K562 treated with DMSO at 1 percent for 48 hours (cell line): Measurements from ENCODE around the gene CRLF3. TPM values are rescaled to one million over a fixed set of nuclear protein-coding genes. Genes with fewer than 3 reads are reported as not detected.

ENCODE experiments used
- total RNA-seq: library from RNA; unstranded; fragments of 300-600 nt; gene quantifications from 2 replicates; pipeline ENCODE4 v1.2.3, GENCODE V29; 2022; ENCODE audit warnings: low replicate concordance; ENCODE audit errors: extremely low read depth

CRLF3 gene, protein sequence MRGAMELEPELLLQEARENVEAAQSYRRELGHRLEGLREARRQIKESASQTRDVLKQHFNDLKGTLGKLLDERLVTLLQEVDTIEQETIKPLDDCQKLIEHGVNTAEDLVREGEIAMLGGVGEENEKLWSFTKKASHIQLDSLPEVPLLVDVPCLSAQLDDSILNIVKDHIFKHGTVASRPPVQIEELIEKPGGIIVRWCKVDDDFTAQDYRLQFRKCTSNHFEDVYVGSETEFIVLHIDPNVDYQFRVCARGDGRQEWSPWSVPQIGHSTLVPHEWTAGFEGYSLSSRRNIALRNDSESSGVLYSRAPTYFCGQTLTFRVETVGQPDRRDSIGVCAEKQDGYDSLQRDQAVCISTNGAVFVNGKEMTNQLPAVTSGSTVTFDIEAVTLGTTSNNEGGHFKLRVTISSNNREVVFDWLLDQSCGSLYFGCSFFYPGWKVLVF
- total RNA-seq = not detected in 2 replicates

DNA sequence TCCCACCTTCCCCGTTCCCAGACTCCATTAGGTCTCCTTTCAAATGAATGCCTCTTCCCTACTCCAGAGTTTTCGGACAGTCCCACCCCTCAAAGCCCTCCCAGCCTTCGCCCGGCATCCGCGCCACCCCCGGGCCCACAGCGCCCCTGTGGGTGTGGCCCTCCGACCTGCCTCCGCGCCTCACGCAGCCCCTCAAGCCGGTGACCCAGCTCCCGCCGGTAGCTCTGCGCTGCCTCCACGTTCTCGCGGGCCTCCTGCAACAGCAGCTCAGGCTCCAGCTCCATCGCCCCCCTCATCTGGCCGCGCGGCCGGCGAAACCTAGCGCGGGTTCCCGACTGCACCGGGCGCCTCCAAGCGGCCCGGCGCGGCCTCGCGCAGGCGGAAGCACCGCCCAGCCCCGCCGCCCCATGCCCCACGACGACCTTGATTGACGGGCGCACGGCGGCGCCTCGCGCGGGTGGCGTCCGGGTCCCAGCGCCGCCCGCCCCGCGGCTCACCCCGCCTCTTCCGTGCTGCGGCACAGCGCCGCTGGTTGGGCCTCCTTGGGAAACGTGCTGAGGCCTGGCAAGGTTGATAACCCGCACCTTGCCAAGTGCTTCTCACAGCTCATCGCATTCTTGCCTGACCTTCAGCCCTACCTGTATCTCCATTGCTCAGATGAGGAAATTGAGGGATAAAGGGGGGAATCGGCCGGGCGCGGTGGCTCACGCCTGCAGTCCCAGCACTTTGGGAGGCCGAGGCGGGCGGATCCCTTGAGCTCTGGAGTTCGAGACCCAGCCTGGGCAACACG lies at the start of gene CRLF3:
CRLF3 (minus strand) TSS at position 337 of the 790 bp plus-strand sequence; CDS start at position 296, 41 bp downstream.

DNA sequence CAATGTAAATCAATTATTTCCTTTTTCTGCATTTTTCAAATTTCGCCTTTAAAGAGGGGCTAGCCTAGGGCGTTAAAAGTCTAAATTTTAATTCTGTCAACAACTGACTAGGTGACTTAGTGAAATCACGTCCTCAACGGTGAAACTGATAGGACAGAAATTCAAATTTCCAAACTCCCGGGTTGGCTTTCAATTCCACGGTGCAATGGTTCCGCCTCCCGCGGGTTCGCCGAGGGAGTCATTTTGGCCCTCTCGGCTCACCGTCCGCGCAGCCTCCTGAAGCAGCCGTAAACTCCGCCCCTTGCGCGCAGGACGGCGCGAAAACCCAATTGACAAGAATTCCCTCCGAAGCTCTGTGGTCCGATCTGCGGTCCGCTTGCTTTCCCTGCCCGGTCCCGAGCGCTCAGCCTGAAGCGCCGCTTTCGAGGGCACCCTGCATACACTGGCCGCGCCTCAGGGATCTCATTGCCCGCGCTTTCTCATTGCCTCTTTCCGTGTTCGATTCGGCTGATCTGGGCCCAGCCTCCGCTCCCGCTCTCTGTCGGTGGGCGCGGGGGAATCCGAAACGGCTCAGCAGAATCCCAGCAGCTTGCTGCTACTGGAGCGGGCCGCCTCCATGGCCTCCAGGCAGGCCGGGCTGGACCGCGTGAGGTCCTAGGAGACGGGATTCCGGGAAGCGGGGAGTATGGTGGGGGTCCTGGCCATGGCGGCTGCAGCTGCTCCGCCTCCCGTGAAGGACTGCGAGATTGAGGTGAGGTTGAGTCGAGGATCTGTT lies 7.4 kb upstream of the CRLF3 start, which contains the start of gene ATAD5:
ATAD5 (plus strand) TSS at position 304 of the 775 bp plus-strand sequence; CDS start at position 686, 382 bp downstream.

Other genes with a start within 250 kb of the CRLF3 start
- not detected in 2 replicates for gene ATAD5, start 7.3 kb upstream of the CRLF3 start, total RNA-seq
- not detected in 2 replicates for gene TEFM, start 81.5 kb upstream of the CRLF3 start, total RNA-seq
- gene ADAP2, start 97.3 kb upstream of the CRLF3 start, total RNA-seq = not detected in 2 replicates
- gene RNF135, start 146.3 kb upstream of the CRLF3 start, total RNA-seq = not detected in 2 replicates